GM12878 (cell line): ENCODE measurements around the gene ASPG. TPM values are rescaled to one million over a fixed set of nuclear protein-coding genes. Genes with fewer than 3 reads are reported as not detected.

Experiments used
- ATAC-seq: fragments of 200-7000 bp; cut with Tn5 transposase; 3 replicates; pipeline ENCODE4 v1.9.1; 2020; ENCODE audit warnings: mild to moderate bottlenecking, moderate library complexity
- BruUV-seq: library from RNA; stranded (reverse); fragments of 400-500 nt; replicated peaks from 2 replicates; lab custom pipeline; 2021; lab: Mats Ljungman, UMichigan
- CTCF ChIA-PET: fragments of 300-600 bp; sonication (Branson Sonifier 250); formaldehyde crosslinking; extraction: SDS; loops from one replicate; lab custom pipeline; 2021; ENCODE audit warnings: inconsistent platforms; lab: Yijun Ruan, JAX
- POLR2A ChIA-PET: fragments of 350-600 bp; formaldehyde crosslinking; extraction: SDS; loops from one replicate; lab custom pipeline; 2021; ENCODE audit warnings: inconsistent platforms; lab: Charles Lee
- RAD21 ChIA-PET: fragments of 300-600 bp; sonication (Branson Sonifier 250); formaldehyde crosslinking; loops from one replicate; lab custom pipeline; 2023; ENCODE audit warnings: antibody characterized with exemption; ENCODE audit not compliant: unreplicated experiment; lab: Charles Lee
- SMC1A ChIA-PET: fragments of 300-600 bp; sonication (Branson Sonifier 250); formaldehyde crosslinking; loops from one replicate; lab custom pipeline; 2023; ENCODE audit not compliant: unreplicated experiment, uncharacterized antibody; lab: Charles Lee
- DNase-seq: peaks from one replicate; pipeline ENCODE4 v3.0.0-alpha.2; 2011; ENCODE audit warnings: low read depth, low spot score
- FAIRE-seq: peaks from 3 replicates; lab custom pipeline; 2011; peaks lifted over from hg19 to GRCh38; lab: Jason Lieb, UNC
- H2AFZ ChIP-seq: 2 replicates; pipeline ENCODE4 v1.6.0; 2011; ENCODE audit warnings: low read depth, low read length, control low read depth; ENCODE audit not compliant: control insufficient read depth
- H3K27ac ChIP-seq: 2 replicates; pipeline ENCODE4 v1.5.1; 2011; ENCODE audit warnings: control low read depth; ENCODE audit not compliant: control insufficient read depth, insufficient read depth
- H3K27me3 ChIP-seq, 2 experiments: replicated peaks in 1 of 2; 2 replicates each; pipeline versions ENCODE4 v1.6.0 to v1.6.1; 2011; ENCODE audit warnings: low read length in 1 of 2; ENCODE audit not compliant: control insufficient read depth in 2 of 2, insufficient read depth in 2 of 2
- H3K36me3 ChIP-seq, 2 experiments: 2 replicates each; pipeline ENCODE4 v1.5.1; 2011; ENCODE audit warnings: low read length in 1 of 2; ENCODE audit not compliant: control insufficient read depth in 2 of 2, insufficient read depth in 2 of 2
- H3K4me1 ChIP-seq: 2 replicates; pipeline ENCODE4 v1.6.1; 2011; ENCODE audit warnings: mild to moderate bottlenecking, low read length, moderate library complexity, mixed read lengths; ENCODE audit not compliant: control insufficient read depth, insufficient read depth
- H3K4me2 ChIP-seq: 2 replicates; pipeline ENCODE4 v1.6.0; 2011; ENCODE audit warnings: control low read depth; ENCODE audit not compliant: control insufficient read depth, insufficient read depth
- H3K4me3 ChIP-seq: fragments of 200-600 bp; sonication (generic); 2 replicates; pipeline ENCODE4 v1.5.1; 2016
- H3K79me2 ChIP-seq: 2 replicates; pipeline ENCODE4 v1.6.0; 2011; ENCODE audit warnings: low read length; ENCODE audit not compliant: control insufficient read depth, insufficient read depth
- H3K9ac ChIP-seq: 2 replicates; pipeline ENCODE4 v1.8.0; 2011; ENCODE audit warnings: low read length, control low read depth, mixed read lengths; ENCODE audit not compliant: control insufficient read depth, insufficient read depth
- H3K9me3 ChIP-seq: replicated peaks from 3 replicates; pipeline ENCODE4 v1.5.1; 2011; ENCODE audit warnings: mild to moderate bottlenecking, low read length; ENCODE audit not compliant: control insufficient read depth, insufficient read depth
- H4K20me1 ChIP-seq: 2 replicates; pipeline ENCODE4 v1.6.0; 2011; ENCODE audit not compliant: control insufficient read depth, insufficient read depth
- GATAD2B ChIP-seq: fragments of 450-650 bp; conservative IDR thresholded peaks from 2 replicates; pipeline ENCODE4 v1.6.1; 2017; ENCODE audit warnings: low read depth, mild to moderate bottlenecking, moderate library complexity
- HDAC2 ChIP-seq: fragments of 200-600 bp; sonication (generic); IDR thresholded peaks from 2 replicates; pipeline ENCODE4 v1.6.1; 2017
- MYB ChIP-seq: fragments of 150-350 bp; IDR thresholded peaks from 2 replicates; pipeline ENCODE4 v1.6.1; 2014; ENCODE audit warnings: mild to moderate bottlenecking, low read depth, low read length, borderline replicate concordance
- WGBS: methylation state at CpG from one replicate; pipeline ENCODE4 v1.1.6; 2016; ENCODE audit warnings: low lambda C conversion rate; ENCODE audit not compliant: insufficient replicate concordance, insufficient coverage; ENCODE audit errors: missing lambda C conversion rate; 5-methylcytosine and 5-hydroxymethylcytosine counted together
- in situ Hi-C: fragments of 300-500 bp; cut with MboI; formaldehyde crosslinking; loops from 9 replicates; pipeline ENCODE4 v1.14.3; 2018; ENCODE audit warnings: mixed read lengths
- intact Hi-C: fragments of 100-400 bp; cut with micrococcal nuclease; formaldehyde crosslinking; loops from one replicate; pipeline ENCODE4 v1.14.2; 2022; ENCODE audit not compliant: unreplicated experiment
- polyA plus RNA-seq, 11 experiments: library from polyadenylated mRNA; depleted of rRNA in 4 of 11; unstranded in 6 of 11; stranded (reverse) in 5 of 11; fragments of >200 nt; fragmentation: Nextera tagmentation in 4 of 11; fragmentation: Illumina TruSeq in 1 of 11; extraction: Ambion mirVana in 4 of 11; extraction: Trizol in 1 of 11; gene quantifications; 1 replicate in 1 of 11; 2 replicates in 10 of 11; pipeline versions ENCODE4 v1.2.1 to v1.2.3, GENCODE V29; 2011 to 2016; ENCODE audit warnings: inconsistent platforms in 2 of 11, missing spikeins in 2 of 11, low read depth in 1 of 11
- total RNA-seq, 4 experiments: library from RNA; depleted of rRNA in 3 of 4; stranded (reverse); fragments of >200 nt in 3 of 4; fragmentation: Illumina TruSeq in 1 of 4; extraction: Trizol in 1 of 4; gene quantifications; 2 replicates each; pipeline versions ENCODE4 v1.2.1 to v1.2.3, GENCODE V29; 2013 to 2021

Gene ASPG
- total and polyA plus RNA-seq, 10 of the 15 experiments (the other 5 are each of a cell fraction or from before 2014, with no cell fraction given): not detected

GRCh38 chr14:104047761-104048160 is 37.7 kb upstream of the ASPG start:
- TF ChIP-seq MYB (no peak), GATAD2B (no peak)
- TF ChIP-seq, all 136 proteins: peak for 0
- CTCF ChIA-PET: interaction anchor here (0.5 kb wide), 1 partner anchor 231 kb away, joined by 3 read pairs; no protein-coding TSS in a partner anchor
- Histone ChIP-seq H3K27ac (no peak overlapping the region), H3K4me1 (no peaks in the 10 kb centered on the region; the same call in 1 of the 2 replicates), H3K4me3 (no peak overlapping the region), H3K36me3 (no peaks in the 10 kb centered on the region), H3K4me2 (no peak overlapping the region), H3K79me2 (no peaks in the 10 kb centered on the region), H3K9me3 (no peaks in the 10 kb centered on the region), H3K9ac (no peak overlapping the region), H3K27me3 (peaks cover 0 to under 1% of the 10 kb centered on the region in 2 experiments; a peak in 2 of 4 replicates), H4K20me1 (no peaks in the 10 kb centered on the region), H2AFZ (no peak overlapping the region)
- in situ Hi-C loops (no loop called here), intact Hi-C loops (no loop called here)
- SMC1A ChIA-PET: interaction anchor here (0.7 to 1.5 kb wide), 4 partner anchors 30 to 239 kb away, joined by 3 to 4 read pairs (median 3); no protein-coding TSS in a partner anchor
- POLR2A ChIA-PET: no interaction called here
- no TSS peak for BruUV-seq
- WGBS: 53% methylated on average over 3 of the region's 3 CpGs
- DNase-seq (no peak), ATAC-seq (no peak), FAIRE-seq (no peak)
- RAD21 ChIA-PET: no interaction called here

GRCh38 chr14:104048758-104049507 is 36.6 kb upstream of the ASPG start:
- peak; percentile 54 for ATAC-seq
- H4K20me1 ChIP-seq: no peaks in the 10 kb centered on the region
- no peak for DNase-seq
- TF ChIP-seq HDAC2: no peak
- H3K9ac ChIP-seq: no peak overlapping the region
- 43% methylated on average over 2 of the region's 2 CpGs for WGBS
- peak overlapping the region; percentile 33; the same call in 1 of the 2 replicates for H3K4me2 ChIP-seq
- no peaks in the 10 kb centered on the region for H3K79me2 ChIP-seq
- H3K27ac ChIP-seq: no peak overlapping the region
- RAD21 ChIA-PET: no interaction called here
- FAIRE-seq: no peak
- SMC1A ChIA-PET: interaction anchor here (0.6 kb wide), 1 partner anchor 11 kb away, joined by 3 read pairs; no protein-coding TSS in a partner anchor
- in situ Hi-C loops (no loop called here), intact Hi-C loops (no loop called here)
- peak overlapping the region; percentile 29; the same call in 1 of the 2 replicates for H2AFZ ChIP-seq
- H3K4me3 ChIP-seq: no peak overlapping the region
- POLR2A ChIA-PET: no interaction called here
- H3K4me1 ChIP-seq: no peaks in the 10 kb centered on the region; the same call in 1 of the 2 replicates
- no TSS peak for BruUV-seq
- CTCF ChIA-PET: interaction anchor here (0.9 kb wide), 1 partner anchor 880 kb away, joined by 3 read pairs; no protein-coding TSS in a partner anchor
- no peaks in the 10 kb centered on the region for H3K36me3 ChIP-seq
- H3K9me3 ChIP-seq: no peaks in the 10 kb centered on the region
- peaks cover 0 to 2% of the 10 kb centered on the region in 2 experiments; a peak in 2 of 4 replicates for H3K27me3 ChIP-seq
